Measurements from ENCODE around the gene RNF8. TPM values are rescaled to one million over a fixed set of nuclear protein-coding genes. Genes with fewer than 3 reads are reported as not detected.
"Not testable (repeated sequence)": the region's sequence is repeated elsewhere in the genome, so short reads cannot be mapped to it uniquely, and the experiment has no call there.

RNF8 gene
- total RNA-seq, 1 donor from 2014 or later: 33.3 TPM

DNA sequence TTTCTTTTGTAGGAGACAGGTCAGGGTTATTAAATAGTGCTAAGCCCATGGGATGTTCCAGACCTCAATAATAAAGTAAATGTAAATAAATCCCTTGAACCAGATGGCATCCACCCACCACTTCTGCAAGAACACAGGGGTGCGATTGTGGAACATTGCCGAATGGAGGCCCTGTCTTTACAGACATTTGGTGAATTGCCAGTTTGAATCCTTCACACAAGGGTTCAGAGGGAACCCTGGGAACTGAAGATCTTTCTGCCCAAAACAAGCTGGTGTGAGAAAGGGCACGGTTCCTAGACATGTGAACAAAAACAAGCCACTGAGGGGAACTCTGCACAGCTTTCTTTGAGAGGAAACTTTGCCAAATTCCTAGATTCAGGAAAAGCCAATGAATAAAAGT, 30.2 kb upstream of the RNF8 start:
- TF ChIP-seq, protein P1, sequence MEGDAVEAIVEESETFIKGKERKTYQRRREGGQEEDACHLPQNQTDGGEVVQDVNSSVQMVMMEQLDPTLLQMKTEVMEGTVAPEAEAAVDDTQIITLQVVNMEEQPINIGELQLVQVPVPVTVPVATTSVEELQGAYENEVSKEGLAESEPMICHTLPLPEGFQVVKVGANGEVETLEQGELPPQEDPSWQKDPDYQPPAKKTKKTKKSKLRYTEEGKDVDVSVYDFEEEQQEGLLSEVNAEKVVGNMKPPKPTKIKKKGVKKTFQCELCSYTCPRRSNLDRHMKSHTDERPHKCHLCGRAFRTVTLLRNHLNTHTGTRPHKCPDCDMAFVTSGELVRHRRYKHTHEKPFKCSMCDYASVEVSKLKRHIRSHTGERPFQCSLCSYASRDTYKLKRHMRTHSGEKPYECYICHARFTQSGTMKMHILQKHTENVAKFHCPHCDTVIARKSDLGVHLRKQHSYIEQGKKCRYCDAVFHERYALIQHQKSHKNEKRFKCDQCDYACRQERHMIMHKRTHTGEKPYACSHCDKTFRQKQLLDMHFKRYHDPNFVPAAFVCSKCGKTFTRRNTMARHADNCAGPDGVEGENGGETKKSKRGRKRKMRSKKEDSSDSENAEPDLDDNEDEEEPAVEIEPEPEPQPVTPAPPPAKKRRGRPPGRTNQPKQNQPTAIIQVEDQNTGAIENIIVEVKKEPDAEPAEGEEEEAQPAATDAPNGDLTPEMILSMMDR (conservative IDR thresholded peaks at IDR 0.05): no peak
- H3K27ac Mint-ChIP-seq (ENCODE audit: unreplicated experiment): no peak overlapping the region
- no peaks in the 10 kb centered on the region for H3K9me3 Mint-ChIP-seq
- H3K27me3 Mint-ChIP-seq (ENCODE audit: low read depth): no peaks in the 10 kb centered on the region
- peaks cover 4% of the 10 kb centered on the region for H3K4me1 Mint-ChIP-seq
- no peak for DNase-seq (ENCODE audit: low read depth, low spot score)
- H3K36me3 Mint-ChIP-seq (ENCODE audit: low read depth): peaks cover 8% of the 10 kb centered on the region
- no peak overlapping the region for H3K4me3 Mint-ChIP-seq

DNA sequence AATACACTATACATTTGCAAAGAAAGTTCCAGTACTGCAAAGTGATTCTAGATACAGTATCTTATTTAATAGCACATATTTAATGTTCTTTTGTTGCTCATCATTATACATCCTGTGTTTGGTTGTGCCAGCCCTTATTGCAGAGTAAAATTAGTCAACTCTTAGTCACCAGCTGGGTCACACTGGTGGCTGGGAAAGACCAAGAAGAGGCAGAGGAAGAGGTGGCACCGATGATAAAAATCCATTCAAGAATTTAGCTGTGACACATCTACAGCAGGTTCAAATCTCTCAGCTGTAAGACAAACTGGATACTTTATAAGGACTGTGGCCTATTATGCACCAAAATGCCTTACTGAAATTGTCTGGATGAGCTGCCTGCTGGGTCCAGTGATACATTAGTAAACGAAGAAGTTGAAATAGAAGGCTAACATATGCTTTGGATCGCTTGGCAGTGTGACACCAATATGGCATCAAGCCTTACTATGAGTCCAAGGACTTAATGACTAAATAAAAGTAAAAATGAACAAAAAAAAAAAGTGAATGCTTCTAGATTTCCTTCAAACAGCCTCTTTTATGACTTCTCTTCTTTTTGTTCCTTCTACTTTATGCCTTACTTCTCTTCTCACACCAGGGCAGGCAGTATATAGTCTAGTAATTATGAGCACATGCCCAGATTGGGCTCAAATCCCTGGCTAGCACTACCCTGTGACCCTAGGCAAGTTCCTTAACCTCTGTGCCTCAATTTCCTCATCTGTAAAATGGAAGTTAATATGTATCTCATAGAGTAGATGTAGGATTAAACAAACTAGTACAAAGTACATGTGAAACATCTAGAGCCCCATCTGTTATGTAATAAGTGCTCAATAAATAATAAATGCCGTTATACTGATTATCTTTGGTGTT, 29.4 kb upstream of the RNF8 start:
- no peak overlapping the region for H3K4me3 Mint-ChIP-seq
- no peaks in the 10 kb centered on the region for H3K27me3 Mint-ChIP-seq (ENCODE audit: low read depth)
- H3K9me3 Mint-ChIP-seq: no peaks in the 10 kb centered on the region
- TF ChIP-seq, protein P1 (conservative IDR thresholded peaks at IDR 0.05): no peak
- H3K36me3 Mint-ChIP-seq (ENCODE audit: low read depth): peaks cover 8% of the 10 kb centered on the region
- no peak overlapping the region for H3K27ac Mint-ChIP-seq (ENCODE audit: unreplicated experiment)
- no peak for DNase-seq (ENCODE audit: low read depth, low spot score)
- peaks cover 4% of the 10 kb centered on the region for H3K4me1 Mint-ChIP-seq

DNA sequence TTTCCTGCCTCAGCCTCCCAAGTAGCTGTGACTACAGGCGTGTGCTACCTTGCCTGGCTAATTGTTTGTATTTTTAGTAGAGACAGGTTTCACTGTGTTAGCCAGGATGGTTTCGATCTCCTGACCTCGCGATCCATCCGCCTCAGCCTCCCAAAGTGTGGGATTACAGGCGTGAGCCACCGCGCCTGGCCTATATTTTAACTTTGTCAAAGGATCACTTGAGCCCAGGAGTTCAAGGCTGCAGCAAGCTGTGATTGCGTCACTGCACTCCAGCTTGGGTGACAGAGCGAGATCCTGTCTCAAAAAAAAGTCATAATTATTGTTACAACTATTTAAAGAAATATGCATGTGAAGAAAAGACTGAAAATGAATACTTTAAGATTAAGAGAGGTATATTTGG, 23.4 kb upstream of the RNF8 start:
- H3K27ac Mint-ChIP-seq (ENCODE audit: unreplicated experiment); H3K4me1 Mint-ChIP-seq; H3K4me3 Mint-ChIP-seq; DNase-seq (ENCODE audit: low read depth, low spot score); H3K27me3 Mint-ChIP-seq (ENCODE audit: low read depth); H3K36me3 Mint-ChIP-seq (ENCODE audit: low read depth); H3K9me3 Mint-ChIP-seq: not testable (repeated sequence)

DNA sequence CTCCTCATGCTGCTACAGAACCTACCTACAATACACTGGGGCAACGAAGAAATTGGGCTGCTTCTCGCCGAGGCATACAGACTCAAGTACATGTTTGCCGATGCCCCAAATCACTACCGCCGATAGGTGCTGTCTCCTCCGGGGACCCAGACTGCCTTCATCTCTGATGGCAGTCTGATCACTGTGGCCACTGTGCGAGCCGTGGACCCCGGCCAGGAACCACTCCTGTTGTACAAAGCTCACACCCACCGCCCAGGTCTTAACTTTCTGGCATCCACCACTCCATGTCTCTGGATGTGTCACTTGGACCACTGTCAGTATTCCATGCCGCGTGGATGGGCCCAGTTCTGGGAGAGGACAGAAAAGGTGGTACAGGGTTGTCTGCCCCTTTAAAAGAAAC, 22.7 kb upstream of the RNF8 start:
- no peak for DNase-seq (ENCODE audit: low read depth, low spot score)
- Mint-ChIP-seq H3K4me1 (no peaks in the 10 kb centered on the region), H3K27me3 (ENCODE audit: low read depth) (no peaks in the 10 kb centered on the region), H3K27ac (ENCODE audit: unreplicated experiment) (no peak overlapping the region), H3K4me3 (no peak overlapping the region), H3K9me3 (no peaks in the 10 kb centered on the region), H3K36me3 (ENCODE audit: low read depth) (peaks cover 8% of the 10 kb centered on the region)
- TF ChIP-seq, protein P1 (conservative IDR thresholded peaks at IDR 0.05): no peak

DNA sequence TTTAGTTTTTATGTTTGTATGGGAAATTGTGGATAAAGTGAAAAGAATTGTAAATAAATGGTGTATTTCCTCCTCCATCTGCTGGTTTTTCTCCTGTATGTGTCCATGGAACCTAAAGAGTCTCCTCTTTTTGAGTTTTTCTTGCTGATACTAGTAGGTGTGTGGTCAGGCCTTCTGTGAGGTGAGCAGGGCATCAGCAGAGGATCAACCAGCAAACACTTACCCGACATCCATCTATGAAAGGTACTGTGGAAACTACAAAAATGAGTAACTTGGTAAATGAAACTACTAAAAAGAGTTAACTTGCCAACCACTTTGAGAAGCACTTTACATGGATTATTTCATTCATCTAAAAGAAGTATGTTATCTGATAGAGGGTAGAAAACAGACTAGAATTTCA, 20.9 kb upstream of the RNF8 start:
- Mint-ChIP-seq H3K27ac (ENCODE audit: unreplicated experiment) (no peak overlapping the region), H3K36me3 (ENCODE audit: low read depth) (peaks cover 3% of the 10 kb centered on the region), H3K4me1 (peaks cover 4% of the 10 kb centered on the region), H3K4me3 (no peak overlapping the region), H3K27me3 (ENCODE audit: low read depth) (no peaks in the 10 kb centered on the region), H3K9me3 (no peaks in the 10 kb centered on the region)
- TF ChIP-seq, protein P1 (conservative IDR thresholded peaks at IDR 0.05): no peak
- DNase-seq (ENCODE audit: low read depth, low spot score): no peak

DNA sequence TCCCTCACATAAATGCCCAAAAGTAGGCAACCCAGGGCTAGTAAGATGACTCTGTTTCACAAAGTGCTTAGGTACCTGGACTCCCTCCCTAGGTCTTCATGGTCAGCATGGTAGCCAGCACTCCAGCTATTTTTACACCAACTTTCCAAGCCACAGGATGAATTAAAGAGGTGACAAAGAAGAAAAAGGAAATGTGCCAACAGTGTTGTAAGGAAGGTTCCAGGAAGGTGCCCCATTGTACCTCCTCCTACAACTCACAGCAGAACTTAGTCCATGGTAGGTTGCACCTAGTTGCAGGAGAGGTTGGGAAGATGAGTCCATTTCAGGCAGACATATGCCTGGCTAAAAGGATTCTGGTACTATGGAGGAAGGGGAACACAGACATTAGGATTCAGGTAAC, 19.7 kb upstream of the RNF8 start:
- no peaks in the 10 kb centered on the region for H3K27me3 Mint-ChIP-seq (ENCODE audit: low read depth)
- H3K4me3 Mint-ChIP-seq: no peak overlapping the region
- H3K9me3 Mint-ChIP-seq: no peaks in the 10 kb centered on the region
- H3K4me1 Mint-ChIP-seq: peaks cover 4% of the 10 kb centered on the region
- no peak for DNase-seq (ENCODE audit: low read depth, low spot score)
- peaks cover 3% of the 10 kb centered on the region for H3K36me3 Mint-ChIP-seq (ENCODE audit: low read depth)
- H3K27ac Mint-ChIP-seq (ENCODE audit: unreplicated experiment): no peak overlapping the region
- TF ChIP-seq, protein P1 (conservative IDR thresholded peaks at IDR 0.05): no peak

DNA sequence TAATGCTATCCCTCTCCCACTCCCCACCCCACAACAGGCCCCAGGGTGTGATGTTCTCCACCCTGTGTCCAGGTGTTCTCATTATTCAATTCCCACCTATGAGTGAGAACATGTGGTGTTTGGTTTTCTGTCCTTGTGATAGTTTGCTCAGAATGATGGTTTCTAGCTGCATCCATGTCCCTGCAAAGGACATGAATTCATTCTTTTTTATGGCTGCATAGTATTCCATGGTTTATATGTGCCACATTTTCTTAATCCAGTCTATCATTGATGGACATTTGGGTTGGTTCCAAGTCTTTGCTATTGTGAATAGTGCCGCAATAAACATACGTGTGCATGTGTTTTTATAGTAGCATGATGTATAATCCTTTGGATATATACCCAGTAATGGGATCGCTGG, 15.5 kb upstream of the RNF8 start:
- H3K36me3 Mint-ChIP-seq (ENCODE audit: low read depth); H3K4me3 Mint-ChIP-seq; H3K4me1 Mint-ChIP-seq; H3K9me3 Mint-ChIP-seq; H3K27ac Mint-ChIP-seq (ENCODE audit: unreplicated experiment); H3K27me3 Mint-ChIP-seq (ENCODE audit: low read depth); DNase-seq (ENCODE audit: low read depth, low spot score): not testable (repeated sequence)

Data from neural crest cell (in vitro differentiated cells).